HL-60 (cell line): ENCODE results near the gene MSH2.

ENCODE experiments used
- TF ChIP-seq, protein P1 (sequence below): IDR thresholded peaks from 2 replicates; pipeline ENCODE4 v1.6.1; 2012; ENCODE audit warnings: low read depth; ENCODE audit not compliant: insufficient replicate concordance
- TF ChIP-seq, protein P2 (sequence below): IDR thresholded peaks from one replicate; pipeline ENCODE4 v1.5.1; 2011; ENCODE audit warnings: low read length, control low read depth, inconsistent platforms; ENCODE audit not compliant: insufficient read depth

GRCh38 chr2:47503481-47504070, 100.6 kb downstream of the MSH2 start:
- TF ChIP-seq, protein P1, sequence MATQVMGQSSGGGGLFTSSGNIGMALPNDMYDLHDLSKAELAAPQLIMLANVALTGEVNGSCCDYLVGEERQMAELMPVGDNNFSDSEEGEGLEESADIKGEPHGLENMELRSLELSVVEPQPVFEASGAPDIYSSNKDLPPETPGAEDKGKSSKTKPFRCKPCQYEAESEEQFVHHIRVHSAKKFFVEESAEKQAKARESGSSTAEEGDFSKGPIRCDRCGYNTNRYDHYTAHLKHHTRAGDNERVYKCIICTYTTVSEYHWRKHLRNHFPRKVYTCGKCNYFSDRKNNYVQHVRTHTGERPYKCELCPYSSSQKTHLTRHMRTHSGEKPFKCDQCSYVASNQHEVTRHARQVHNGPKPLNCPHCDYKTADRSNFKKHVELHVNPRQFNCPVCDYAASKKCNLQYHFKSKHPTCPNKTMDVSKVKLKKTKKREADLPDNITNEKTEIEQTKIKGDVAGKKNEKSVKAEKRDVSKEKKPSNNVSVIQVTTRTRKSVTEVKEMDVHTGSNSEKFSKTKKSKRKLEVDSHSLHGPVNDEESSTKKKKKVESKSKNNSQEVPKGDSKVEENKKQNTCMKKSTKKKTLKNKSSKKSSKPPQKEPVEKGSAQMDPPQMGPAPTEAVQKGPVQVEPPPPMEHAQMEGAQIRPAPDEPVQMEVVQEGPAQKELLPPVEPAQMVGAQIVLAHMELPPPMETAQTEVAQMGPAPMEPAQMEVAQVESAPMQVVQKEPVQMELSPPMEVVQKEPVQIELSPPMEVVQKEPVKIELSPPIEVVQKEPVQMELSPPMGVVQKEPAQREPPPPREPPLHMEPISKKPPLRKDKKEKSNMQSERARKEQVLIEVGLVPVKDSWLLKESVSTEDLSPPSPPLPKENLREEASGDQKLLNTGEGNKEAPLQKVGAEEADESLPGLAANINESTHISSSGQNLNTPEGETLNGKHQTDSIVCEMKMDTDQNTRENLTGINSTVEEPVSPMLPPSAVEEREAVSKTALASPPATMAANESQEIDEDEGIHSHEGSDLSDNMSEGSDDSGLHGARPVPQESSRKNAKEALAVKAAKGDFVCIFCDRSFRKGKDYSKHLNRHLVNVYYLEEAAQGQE = no peak
- TF ChIP-seq, protein P2, sequence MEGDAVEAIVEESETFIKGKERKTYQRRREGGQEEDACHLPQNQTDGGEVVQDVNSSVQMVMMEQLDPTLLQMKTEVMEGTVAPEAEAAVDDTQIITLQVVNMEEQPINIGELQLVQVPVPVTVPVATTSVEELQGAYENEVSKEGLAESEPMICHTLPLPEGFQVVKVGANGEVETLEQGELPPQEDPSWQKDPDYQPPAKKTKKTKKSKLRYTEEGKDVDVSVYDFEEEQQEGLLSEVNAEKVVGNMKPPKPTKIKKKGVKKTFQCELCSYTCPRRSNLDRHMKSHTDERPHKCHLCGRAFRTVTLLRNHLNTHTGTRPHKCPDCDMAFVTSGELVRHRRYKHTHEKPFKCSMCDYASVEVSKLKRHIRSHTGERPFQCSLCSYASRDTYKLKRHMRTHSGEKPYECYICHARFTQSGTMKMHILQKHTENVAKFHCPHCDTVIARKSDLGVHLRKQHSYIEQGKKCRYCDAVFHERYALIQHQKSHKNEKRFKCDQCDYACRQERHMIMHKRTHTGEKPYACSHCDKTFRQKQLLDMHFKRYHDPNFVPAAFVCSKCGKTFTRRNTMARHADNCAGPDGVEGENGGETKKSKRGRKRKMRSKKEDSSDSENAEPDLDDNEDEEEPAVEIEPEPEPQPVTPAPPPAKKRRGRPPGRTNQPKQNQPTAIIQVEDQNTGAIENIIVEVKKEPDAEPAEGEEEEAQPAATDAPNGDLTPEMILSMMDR = no peak
